SU-DHL-6 (cell line): ENCODE results near the gene EML1.

Experiments
- EZH2phosphoT487 ChIP-seq: fragments of 200-600 bp; sonication (generic), shearing (Covaris generic); conservative IDR thresholded peaks from 2 replicates; pipeline ENCODE4 v1.6.1; 2018; ENCODE audit warnings: mild to moderate bottlenecking, antibody characterized with exemption, low read length, moderate library complexity, mixed read lengths
- TF ChIP-seq, protein P1 (sequence below): fragments of 200-600 bp; sonication (generic); IDR thresholded peaks from one replicate; pipeline ENCODE4 v1.5.1; 2017; ENCODE audit warnings: antibody characterized with exemption, mild to moderate bottlenecking, low read length, moderate library complexity; ENCODE audit not compliant: insufficient read depth, poor library complexity, severe bottlenecking

DNA sequence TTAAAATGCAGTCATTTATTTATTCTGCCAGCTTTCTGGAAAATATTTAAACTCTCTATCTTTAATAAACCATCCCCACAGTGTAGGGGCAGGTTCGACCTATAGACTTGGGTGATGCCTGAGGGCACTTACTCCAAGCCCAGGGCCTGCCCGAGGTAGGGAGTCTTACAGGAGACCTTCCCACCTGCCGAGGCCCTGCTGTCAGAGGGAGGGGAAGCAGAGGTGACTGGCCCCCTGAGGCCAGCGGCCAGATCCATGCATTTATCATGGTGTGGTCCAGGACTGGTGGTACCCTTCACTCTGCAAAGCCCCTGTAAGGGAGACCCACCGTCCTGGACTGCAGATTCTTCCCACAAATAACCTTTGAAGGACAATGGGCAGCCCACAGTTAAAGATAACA lies 7.6 kb downstream of the EML1 start:
- TF ChIP-seq, protein P1, sequence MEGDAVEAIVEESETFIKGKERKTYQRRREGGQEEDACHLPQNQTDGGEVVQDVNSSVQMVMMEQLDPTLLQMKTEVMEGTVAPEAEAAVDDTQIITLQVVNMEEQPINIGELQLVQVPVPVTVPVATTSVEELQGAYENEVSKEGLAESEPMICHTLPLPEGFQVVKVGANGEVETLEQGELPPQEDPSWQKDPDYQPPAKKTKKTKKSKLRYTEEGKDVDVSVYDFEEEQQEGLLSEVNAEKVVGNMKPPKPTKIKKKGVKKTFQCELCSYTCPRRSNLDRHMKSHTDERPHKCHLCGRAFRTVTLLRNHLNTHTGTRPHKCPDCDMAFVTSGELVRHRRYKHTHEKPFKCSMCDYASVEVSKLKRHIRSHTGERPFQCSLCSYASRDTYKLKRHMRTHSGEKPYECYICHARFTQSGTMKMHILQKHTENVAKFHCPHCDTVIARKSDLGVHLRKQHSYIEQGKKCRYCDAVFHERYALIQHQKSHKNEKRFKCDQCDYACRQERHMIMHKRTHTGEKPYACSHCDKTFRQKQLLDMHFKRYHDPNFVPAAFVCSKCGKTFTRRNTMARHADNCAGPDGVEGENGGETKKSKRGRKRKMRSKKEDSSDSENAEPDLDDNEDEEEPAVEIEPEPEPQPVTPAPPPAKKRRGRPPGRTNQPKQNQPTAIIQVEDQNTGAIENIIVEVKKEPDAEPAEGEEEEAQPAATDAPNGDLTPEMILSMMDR: no peak
- TF ChIP-seq EZH2phosphoT487: no peak
